GM19238 (cell line): ENCODE results near the gene CTSK.

Experiments
- DNase-seq: peaks from one replicate; pipeline ENCODE4 v3.0.0; 2011; ENCODE audit warnings: low spot score; ENCODE audit not compliant: insufficient read length

The CTSK gene

GRCh38 chr1:150763018-150763417 lies 45.0 kb downstream of the CTSK start:
- DNase-seq = no peak

- DNase-seq = no peak
Measured at GRCh38 chr1:150762552-150762951, 45.5 kb downstream of the CTSK start.

- DNase-seq = no peak
Measured at GRCh38 chr1:150761801-150762200, 46.3 kb downstream of the CTSK start.

GRCh38 chr1:150760013-150760412 lies 48.0 kb downstream of the CTSK start:
- DNase-seq = no peak

- no peak for DNase-seq
Measured at GRCh38 chr1:150753416-150753815, 54.6 kb downstream of the CTSK start.

GRCh38 chr1:150751443-150751842 lies 56.6 kb downstream of the CTSK start:
- no peak for DNase-seq

- DNase-seq = no peak
Measured at GRCh38 chr1:150749720-150750311, 58.2 kb downstream of the CTSK start.

GRCh38 chr1:150748878-150749719 lies 59.0 kb downstream of the CTSK start:
- DNase-seq = no peak
